HG03097 (cell line): ENCODE results near the gene PRKAA2.

Experiments
- ATAC-seq: cut with Tn5 transposase; IDR thresholded peaks from one replicate; pipeline ENCODE4 v1.9.1; 2021; ENCODE audit not compliant: unreplicated experiment, low FRiP score

Gene PRKAA2

GRCh38 chr1:56654126-56654923, 9.2 kb downstream of the PRKAA2 start:
- ATAC-seq: no peak

- no peak for ATAC-seq
Measured at GRCh38 chr1:56655991-56656613, 11.0 kb downstream of the PRKAA2 start.

- no peak for ATAC-seq
Measured at GRCh38 chr1:56658254-56658653, 13.1 kb downstream of the PRKAA2 start.

- ATAC-seq: no peak
Measured at GRCh38 chr1:56660293-56660692, 15.2 kb downstream of the PRKAA2 start.

GRCh38 chr1:56663846-56664245, 18.7 kb downstream of the PRKAA2 start:
- no peak for ATAC-seq

- no peak for ATAC-seq
Measured at GRCh38 chr1:56665384-56665783, 20.3 kb downstream of the PRKAA2 start.

- ATAC-seq: no peak
Measured at GRCh38 chr1:56666112-56666608, 21.0 kb downstream of the PRKAA2 start.

GRCh38 chr1:56670350-56670749, 25.2 kb downstream of the PRKAA2 start:
- no peak for ATAC-seq

GRCh38 chr1:56671085-56671484, 26.0 kb downstream of the PRKAA2 start:
- ATAC-seq: no peak

- ATAC-seq: no peak
Measured at GRCh38 chr1:56671542-56671941, 26.4 kb downstream of the PRKAA2 start.

- ATAC-seq: no peak
Measured at GRCh38 chr1:56672579-56672978, 27.5 kb downstream of the PRKAA2 start.

- no peak for ATAC-seq
Measured at GRCh38 chr1:56675763-56676162, 30.6 kb downstream of the PRKAA2 start.

- ATAC-seq: no peak
Measured at GRCh38 chr1:56676571-56677035, 31.5 kb downstream of the PRKAA2 start.

GRCh38 chr1:56683569-56683968, 38.5 kb downstream of the PRKAA2 start:
- no peak for ATAC-seq

- ATAC-seq: no peak
Measured at GRCh38 chr1:56686169-56686568, 41.1 kb downstream of the PRKAA2 start.

GRCh38 chr1:56688522-56689026, 43.5 kb downstream of the PRKAA2 start:
- ATAC-seq: no peak

- ATAC-seq: no peak
Measured at GRCh38 chr1:56696663-56697062, 51.5 kb downstream of the PRKAA2 start.

GRCh38 chr1:56703747-56704146, 58.6 kb downstream of the PRKAA2 start:
- no peak for ATAC-seq

GRCh38 chr1:56707379-56707778, 62.3 kb downstream of the PRKAA2 start:
- ATAC-seq: no peak

- no peak for ATAC-seq
Measured at GRCh38 chr1:56709269-56709880, 64.3 kb downstream of the PRKAA2 start.

GRCh38 chr1:56709995-56710394, 64.9 kb downstream of the PRKAA2 start:
- ATAC-seq: no peak
